ENCODE measurements around the gene CDC40. TPM values are rescaled to one million over a fixed set of nuclear protein-coding genes. Genes with fewer than 3 reads are reported as not detected.
A peak's percentile ranks its signal among the peaks of the same experiment; 100 is the strongest.

CDC40 gene
- total RNA-seq, 1 donor from 2014 or later, result 21.5 TPM

DNA sequence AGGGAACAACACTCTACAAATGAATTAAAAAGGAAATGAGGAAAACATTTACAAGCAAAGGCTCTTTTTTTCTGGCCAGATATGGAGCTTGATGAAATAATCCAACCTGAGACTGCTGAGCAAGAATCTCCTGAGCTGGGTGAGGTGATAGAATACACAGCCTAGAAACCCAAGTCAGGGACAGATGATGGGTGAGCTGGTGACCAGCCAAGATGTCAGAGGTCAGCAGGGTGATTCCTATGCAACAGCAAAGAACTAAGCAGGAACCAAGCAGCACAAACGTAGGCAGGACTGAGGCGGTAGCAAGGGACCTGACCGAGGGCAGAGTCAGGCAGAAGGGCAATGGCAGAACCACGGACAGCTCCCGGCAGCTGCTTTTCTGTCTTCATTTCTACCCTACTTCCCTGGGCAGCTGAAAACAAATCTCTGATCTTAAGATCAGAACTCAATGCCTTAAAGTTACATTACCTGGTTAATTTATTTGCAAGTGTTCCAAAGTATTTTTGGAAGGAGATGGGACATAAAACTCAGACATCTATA is 75.1 kb downstream of the CDC40 start:
- peak; percentile 43 for DNase-seq (ENCODE audit: low spot score, unreplicated experiment)
- Mint-ChIP-seq H3K4me1 (ENCODE audit: low read depth) (no peaks in the 10 kb centered on the region), H3K27ac (no peak overlapping the region), H3K27me3 (no peaks in the 10 kb centered on the region), H3K9me3 (ENCODE audit: low read depth) (peaks cover 8% of the 10 kb centered on the region), H3K36me3 (ENCODE audit: insufficient read depth) (peaks cover 12% of the 10 kb centered on the region), H3K4me3 (ENCODE audit: low read depth) (no peak overlapping the region)
- TF ChIP-seq, protein P1, sequence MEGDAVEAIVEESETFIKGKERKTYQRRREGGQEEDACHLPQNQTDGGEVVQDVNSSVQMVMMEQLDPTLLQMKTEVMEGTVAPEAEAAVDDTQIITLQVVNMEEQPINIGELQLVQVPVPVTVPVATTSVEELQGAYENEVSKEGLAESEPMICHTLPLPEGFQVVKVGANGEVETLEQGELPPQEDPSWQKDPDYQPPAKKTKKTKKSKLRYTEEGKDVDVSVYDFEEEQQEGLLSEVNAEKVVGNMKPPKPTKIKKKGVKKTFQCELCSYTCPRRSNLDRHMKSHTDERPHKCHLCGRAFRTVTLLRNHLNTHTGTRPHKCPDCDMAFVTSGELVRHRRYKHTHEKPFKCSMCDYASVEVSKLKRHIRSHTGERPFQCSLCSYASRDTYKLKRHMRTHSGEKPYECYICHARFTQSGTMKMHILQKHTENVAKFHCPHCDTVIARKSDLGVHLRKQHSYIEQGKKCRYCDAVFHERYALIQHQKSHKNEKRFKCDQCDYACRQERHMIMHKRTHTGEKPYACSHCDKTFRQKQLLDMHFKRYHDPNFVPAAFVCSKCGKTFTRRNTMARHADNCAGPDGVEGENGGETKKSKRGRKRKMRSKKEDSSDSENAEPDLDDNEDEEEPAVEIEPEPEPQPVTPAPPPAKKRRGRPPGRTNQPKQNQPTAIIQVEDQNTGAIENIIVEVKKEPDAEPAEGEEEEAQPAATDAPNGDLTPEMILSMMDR (IDR thresholded peaks at IDR 0.05; ENCODE audit: unreplicated experiment), result no peak

DNA sequence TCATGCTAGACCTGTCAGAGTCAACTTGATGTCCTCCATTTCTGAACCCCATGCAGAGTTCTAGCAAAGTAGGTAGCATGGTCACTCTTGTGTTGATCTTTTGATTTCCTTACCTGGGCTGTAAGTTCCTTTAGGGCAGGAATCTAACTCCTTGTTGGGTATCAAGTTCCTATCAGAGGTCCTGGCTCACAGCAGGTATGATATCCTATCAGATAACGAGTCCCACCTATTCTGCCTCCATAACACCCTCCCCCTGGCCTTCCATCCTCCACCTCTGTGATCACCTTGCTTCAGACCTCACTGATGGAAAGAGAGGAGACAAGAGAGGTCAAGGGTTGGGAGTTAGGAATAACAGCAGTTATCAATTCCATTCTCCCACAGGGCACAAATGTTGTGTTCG is 76.1 kb downstream of the CDC40 start:
- no peak for DNase-seq (ENCODE audit: low spot score, unreplicated experiment)
- Mint-ChIP-seq H3K4me1 (ENCODE audit: low read depth) (no peaks in the 10 kb centered on the region), H3K4me3 (ENCODE audit: low read depth) (no peak overlapping the region), H3K27ac (no peak overlapping the region), H3K27me3 (no peaks in the 10 kb centered on the region), H3K9me3 (ENCODE audit: low read depth) (peaks cover 8% of the 10 kb centered on the region), H3K36me3 (ENCODE audit: insufficient read depth) (peaks cover 12% of the 10 kb centered on the region)
- TF ChIP-seq, protein P1 (IDR thresholded peaks at IDR 0.05; ENCODE audit: unreplicated experiment), result no peak

DNA sequence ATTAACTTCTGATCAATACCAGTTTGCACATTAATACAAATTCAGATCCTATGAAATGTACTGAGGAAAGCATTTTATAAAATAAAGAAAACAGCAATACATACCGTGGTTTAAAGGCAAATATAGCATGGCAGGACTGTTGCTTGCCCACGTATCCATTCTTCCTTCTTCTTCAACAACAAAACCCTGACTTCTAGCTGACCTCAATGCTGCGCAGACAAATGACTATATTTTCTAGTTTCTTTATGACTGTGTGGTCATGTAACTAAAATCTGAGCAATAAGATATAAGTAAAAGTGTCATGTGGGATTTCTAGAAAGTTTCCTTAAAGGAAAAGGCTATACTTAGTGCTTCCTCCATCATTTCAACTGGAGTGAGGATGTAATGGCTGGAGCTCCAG is 85.0 kb downstream of the CDC40 start:
- H3K27ac Mint-ChIP-seq, result no peak overlapping the region
- H3K27me3 Mint-ChIP-seq, result no peaks in the 10 kb centered on the region
- no peak overlapping the region for H3K4me3 Mint-ChIP-seq (ENCODE audit: low read depth)
- no peak for DNase-seq (ENCODE audit: low spot score, unreplicated experiment)
- no peaks in the 10 kb centered on the region for H3K4me1 Mint-ChIP-seq (ENCODE audit: low read depth)
- H3K9me3 Mint-ChIP-seq (ENCODE audit: low read depth), result peaks cover 9% of the 10 kb centered on the region
- TF ChIP-seq, protein P1 (IDR thresholded peaks at IDR 0.05; ENCODE audit: unreplicated experiment), result no peak
- peaks cover 11% of the 10 kb centered on the region for H3K36me3 Mint-ChIP-seq (ENCODE audit: insufficient read depth)

DNA sequence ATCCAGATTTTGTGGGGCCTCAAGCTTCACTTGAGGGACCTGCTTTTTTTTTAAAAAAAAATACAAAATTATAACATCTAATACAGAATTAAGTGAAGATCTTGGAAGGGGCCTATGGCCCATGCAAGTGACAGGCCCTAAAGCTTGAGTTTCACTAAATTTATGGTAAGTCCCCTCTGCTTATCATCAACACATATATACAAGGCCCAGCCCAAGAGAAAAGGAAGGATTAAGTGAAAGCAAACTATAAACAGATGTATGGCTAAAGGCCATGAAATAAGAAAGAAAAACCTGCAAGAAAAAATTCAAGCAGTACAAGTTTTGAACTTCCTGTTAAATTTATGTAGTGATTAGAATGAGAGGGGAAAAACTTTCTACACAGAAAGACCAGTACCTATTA is 86.8 kb downstream of the CDC40 start:
- H3K4me3 Mint-ChIP-seq (ENCODE audit: low read depth), result no peak overlapping the region
- DNase-seq (ENCODE audit: low spot score, unreplicated experiment), result no peak
- H3K27me3 Mint-ChIP-seq, result no peaks in the 10 kb centered on the region
- peaks cover 5% of the 10 kb centered on the region for H3K36me3 Mint-ChIP-seq (ENCODE audit: insufficient read depth)
- TF ChIP-seq, protein P1 (IDR thresholded peaks at IDR 0.05; ENCODE audit: unreplicated experiment), result no peak
- H3K9me3 Mint-ChIP-seq (ENCODE audit: low read depth), result peaks cover 3% of the 10 kb centered on the region
- H3K27ac Mint-ChIP-seq, result no peak overlapping the region
- no peaks in the 10 kb centered on the region for H3K4me1 Mint-ChIP-seq (ENCODE audit: low read depth)

DNA sequence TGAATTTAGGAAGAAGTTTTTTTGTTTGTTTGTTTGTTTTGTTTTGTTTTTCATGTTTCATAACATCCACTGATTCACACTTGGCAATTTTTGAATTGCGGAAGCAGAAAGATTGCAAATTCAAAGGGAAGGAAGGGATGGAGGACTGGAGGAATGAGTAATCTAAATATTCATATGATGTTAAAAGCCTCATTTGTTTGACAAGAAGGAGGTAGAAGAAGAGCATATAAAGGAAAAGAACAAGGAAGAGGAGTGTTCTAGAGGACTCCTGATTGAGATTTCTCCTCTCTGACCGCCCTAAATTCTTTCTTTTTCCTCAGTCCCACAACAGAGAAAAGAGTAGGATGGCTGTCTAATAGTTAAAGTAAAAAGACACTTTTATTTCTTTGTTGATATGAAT is 89.4 kb downstream of the CDC40 start:
- peaks cover 3% of the 10 kb centered on the region for H3K4me1 Mint-ChIP-seq (ENCODE audit: low read depth)
- no peak for DNase-seq (ENCODE audit: low spot score, unreplicated experiment)
- no peak overlapping the region for H3K4me3 Mint-ChIP-seq (ENCODE audit: low read depth)
- peaks cover 4% of the 10 kb centered on the region for H3K36me3 Mint-ChIP-seq (ENCODE audit: insufficient read depth)
- H3K9me3 Mint-ChIP-seq (ENCODE audit: low read depth), result peaks cover 2% of the 10 kb centered on the region
- no peaks in the 10 kb centered on the region for H3K27me3 Mint-ChIP-seq
- TF ChIP-seq, protein P1 (IDR thresholded peaks at IDR 0.05; ENCODE audit: unreplicated experiment), result no peak
- H3K27ac Mint-ChIP-seq, result no peak overlapping the region
